NCI-H2081 treated with DMSO at 0.1 percent for 48 hours (cell line): ENCODE results near the gene SLC28A3.
A peak's percentile ranks its signal among the peaks of the same experiment; 100 is the strongest.

Source experiments
- DNase-seq: peaks from one replicate; lab custom pipeline; 2025; lab: John Stamatoyannopoulos, UW

The SLC28A3 gene

DNA sequence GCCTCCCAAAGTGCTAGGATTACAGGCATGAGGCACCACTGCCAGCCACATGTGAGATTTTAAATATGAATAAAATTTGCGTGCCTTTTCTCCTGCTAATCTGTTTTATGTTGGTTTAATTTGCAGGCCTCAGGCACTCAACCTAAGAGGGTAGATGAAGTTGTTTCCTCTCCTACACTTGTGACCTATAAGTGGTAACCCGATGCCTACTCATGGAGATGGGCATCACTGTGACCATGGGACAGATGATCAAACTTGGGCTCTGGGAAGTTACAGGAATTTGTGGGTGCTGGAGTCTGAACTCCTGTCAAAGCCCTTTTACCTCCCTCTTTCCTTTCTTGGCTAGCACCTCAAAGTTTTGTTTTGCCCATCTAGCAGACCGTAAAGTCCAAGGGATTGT is 1.1 kb downstream of the SLC28A3 start:
- DNase-seq: no peak

DNA sequence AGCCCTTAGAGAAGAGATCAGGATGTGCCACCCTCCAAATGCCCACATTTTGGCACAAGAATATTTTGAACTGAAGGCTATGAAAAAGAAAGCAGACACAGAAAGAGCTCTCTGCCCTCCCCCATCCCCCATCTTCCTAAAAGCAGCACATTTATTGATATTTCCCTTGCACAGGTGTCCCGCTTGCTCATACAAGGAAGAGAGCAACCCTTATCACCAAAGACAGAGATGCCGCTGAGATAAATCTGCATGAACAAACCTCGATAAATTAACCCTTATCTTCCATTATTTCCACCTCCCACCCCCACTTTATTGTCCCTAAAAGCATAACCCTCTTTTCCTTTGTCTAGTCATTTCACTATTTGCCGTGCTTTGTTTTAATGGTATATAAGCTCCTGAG is 1.8 kb downstream of the SLC28A3 start:
- DNase-seq: no peak

DNA sequence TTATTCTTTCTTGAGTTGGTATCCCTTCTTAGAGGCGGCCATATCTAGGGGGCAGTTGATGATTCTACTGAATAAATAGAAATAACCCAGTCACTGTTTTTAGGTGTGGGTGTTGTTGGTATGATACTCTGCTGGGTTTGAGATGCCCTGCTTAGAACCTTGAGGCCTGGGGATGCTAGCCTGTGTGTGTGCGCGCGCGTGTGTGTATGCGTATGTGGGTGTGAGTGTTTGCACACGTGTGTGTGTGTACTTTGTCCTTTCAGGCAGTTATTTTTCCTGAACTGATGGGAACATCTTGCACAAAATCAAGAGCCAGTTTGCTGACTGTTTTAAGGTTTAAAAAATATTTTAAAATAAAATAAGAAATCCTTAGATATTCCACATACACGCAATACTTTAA is 3.3 kb downstream of the SLC28A3 start:
- no peak for DNase-seq

DNA sequence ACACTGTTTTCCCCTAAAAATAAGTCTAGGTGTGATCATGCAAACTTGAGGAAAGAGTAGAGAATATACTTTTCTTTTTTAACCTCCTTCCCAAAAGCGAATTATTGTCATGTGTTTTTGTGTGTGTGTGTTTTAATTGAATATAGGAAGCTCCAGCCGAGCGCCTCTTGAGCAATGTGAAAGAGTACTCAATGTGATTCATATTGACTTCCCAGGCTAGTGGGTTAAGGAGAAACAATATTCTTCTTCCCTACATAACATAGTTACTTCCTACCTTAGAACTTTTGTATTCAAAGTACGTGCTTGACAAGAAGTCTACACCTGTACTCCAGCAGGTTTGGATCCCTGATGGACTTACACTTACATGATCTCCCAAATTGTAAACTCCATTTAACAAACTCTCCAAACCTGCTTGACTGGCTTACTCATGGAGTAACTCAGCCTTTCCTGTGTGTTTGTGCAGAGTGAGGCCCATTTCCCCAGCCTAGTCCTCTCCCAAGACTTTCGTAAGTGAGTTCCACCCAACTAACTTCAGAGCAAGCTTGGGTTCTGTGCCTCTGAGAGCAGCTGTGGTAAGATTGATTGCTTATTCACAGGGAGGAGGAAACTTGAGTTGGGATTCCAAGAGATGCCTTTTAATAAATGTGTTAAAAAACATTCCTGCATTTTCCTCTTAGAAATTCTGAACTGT is 9.3 kb downstream of the SLC28A3 start:
- no peak for DNase-seq

DNA sequence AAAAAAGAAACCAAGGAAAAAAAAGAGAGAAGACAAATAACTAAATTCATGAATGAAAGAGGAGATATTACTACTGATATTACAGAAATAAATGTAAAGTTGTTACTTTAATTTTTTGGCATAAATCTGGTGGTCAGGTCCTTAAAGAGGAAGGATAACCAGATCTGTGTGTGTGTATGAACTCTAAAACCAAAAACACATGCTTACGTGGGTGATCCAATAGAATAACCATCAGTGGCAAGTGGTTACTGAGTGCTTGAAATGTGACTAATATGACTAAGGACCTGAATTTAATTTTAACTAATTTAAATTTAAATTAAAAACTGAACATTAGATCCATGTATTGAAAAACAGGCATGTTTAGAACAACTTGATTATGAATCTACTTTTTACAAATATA is 10.3 kb downstream of the SLC28A3 start:
- DNase-seq: no peak

DNA sequence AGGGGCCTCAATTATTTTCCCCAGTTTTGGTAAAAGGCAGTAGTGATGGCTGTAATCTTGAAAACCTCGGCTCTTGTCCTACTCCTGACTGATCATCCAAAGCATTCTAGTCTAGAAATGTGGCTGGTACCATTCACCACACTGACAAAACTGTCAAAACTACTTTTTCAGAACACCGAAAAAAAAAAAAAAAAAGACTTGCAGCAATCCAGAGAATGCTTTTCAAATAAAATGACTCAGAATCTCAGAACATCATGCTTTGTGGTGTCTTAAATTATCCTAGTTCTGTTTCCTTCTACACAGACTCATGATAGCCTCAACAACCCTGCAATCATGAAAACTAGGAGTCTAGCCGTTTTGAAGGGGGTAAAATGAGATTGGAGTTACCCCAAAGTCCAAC is 13.4 kb downstream of the SLC28A3 start:
- DNase-seq: no peak

DNA sequence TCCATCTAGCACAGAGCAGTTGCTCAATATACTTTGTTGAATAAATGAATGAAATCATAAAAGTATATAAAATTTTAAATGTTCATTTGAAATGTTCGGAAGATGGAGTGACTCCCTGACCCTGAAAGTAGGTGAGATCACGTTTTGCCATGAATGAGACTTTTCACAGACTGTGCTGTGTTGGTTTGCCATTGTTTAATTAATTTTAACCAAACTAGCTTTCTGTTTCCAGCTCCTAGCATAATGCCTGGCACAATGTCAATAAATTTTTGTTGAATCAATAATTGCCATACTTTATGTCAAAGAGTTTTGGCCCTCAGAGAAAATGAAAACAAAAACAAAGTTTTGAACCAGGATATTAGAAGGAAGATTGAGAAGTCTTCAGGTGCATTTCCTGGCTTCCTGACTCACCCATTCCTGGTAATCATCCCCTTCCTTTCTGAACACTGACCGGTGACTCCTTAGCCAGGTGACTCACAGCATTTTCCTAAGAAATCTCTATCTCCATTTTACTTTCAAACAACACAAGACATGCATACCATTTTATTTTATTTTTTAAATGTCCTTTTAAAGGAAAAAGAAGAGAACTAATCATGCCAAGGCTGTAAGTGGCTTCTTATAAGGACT is 15.1 kb downstream of the SLC28A3 start:
- DNase-seq: no peak

DNA sequence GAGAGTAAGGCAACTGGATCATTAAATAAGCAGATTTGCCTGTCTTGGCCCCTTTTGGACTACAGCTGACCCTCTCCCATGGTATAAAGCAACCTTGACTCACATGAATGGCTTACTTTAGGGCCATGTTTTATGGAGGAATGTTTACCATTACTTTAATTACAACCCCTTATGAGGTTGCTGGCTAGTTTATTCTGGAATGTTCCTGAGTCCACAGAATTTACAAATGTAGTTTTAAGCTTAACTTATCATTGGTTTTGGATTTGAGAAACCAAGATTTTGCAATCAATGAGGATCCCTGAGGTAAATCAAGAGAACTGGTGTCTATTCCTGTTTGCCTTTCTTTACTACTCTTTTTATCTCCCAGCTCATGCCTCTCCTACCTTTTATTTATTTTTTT is 15.7 kb downstream of the SLC28A3 start:
- no peak for DNase-seq

DNA sequence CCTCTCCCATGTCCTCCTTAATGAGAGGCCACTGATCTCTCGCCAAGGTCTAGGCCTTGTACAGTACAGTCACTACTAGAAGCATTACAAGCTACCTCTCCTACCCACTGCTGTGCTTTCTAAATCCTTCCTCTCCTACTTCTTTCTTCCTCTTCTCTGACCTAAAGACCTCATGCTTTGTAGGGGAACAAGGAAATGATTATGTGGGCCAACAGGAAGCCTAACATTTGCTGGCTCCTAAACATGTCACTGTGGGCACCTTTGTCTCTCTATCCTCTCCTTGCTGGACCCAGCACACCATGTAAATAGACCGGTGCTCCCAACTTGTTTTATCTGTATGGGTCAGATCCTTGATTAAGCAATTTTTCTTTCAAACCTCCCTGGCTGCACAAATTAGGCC is 16.7 kb downstream of the SLC28A3 start:
- DNase-seq: no peak

DNA sequence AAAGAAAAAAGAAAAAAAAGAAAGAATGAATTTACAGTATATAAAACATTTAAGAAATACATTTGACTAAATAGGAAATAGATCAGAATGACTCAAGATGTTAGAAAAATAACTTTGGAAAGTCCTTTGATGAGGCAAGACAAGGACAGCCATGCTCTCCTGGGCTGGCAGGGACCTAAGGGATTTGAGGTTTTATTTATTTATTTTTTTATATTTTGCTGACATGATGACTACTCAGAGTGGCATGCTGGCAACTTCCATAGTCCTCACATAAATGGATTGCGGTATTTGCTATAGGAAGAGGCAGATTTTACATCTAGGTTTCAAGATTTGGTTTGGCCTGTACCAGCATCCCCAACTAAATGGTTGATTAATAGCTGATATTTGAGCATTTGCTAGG is 17.7 kb downstream of the SLC28A3 start:
- DNase-seq: no peak

DNA sequence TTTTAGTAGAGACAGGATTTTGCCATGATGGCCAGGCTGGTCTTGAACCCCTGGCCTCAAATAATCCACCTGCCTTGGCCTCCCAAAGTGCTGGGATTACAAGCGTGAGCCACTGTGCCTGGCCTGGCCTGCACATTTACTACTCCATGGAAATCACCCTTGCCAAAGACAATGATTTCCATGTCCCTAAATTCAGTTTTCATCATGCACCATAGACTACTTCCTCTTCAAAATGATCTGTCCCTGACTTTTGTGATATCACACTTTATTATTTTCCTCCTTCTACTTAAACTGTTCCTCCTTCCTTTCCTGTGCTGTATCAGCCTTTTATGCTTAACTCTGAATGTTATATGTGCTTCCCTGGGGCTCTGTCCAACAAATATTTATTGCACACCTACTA is 20.3 kb downstream of the SLC28A3 start:
- DNase-seq: no peak

DNA sequence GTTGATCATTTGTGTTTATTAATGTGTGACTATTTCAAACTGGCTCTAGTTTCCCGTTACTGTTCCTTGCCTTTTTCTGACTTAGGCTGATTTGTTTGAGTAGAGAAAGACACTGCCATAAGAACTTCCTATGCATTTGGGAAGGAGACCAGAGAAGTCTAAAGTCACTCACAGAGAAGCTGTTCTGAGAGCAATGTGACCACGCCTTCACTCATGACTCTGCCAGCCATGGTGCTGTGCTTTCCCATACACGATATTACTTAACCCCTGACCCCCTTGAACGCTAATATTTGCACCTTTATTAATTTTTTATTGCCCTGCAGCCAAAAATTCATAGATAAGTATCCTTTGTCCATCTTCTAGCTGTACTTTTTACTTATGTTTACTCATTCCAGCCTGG is 20.9 kb downstream of the SLC28A3 start:
- no peak for DNase-seq

DNA sequence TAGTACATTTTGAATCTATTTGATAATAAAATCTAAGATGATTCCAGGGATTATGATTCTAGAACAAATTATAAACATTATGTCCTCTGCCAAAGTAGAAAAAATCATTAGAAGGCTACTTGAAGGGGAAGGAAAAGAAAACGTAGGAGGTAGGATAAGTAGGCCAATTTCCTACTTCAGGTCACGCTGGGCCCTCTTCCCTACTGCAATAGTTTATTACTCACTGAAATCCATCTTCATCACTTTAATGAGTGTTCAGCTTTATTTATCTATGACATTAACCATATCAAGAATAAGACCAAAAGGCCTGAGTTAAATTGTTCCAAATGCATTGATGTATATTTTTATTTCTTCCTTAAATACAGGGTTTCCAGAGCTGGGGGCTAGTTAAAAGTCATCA is 21.6 kb downstream of the SLC28A3 start:
- no peak for DNase-seq

DNA sequence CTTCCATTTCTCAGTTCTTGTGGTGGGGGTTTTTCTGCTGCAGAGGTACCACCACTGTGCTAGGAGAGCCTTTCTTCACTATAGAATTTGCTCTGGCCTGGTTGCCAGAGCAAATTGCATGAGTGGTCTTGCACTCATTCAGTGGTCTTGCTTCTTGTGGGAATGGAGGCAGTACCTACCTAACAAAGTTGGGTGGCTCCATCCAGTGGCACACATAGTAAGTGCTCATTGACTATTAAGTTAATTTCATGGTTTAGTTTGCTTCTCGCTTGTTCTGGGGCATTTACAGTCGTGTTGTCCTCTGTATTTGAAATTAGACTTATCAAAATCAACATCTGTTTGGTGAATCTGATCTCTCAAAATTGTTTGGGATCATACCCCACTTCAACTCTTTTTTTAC is 23.0 kb downstream of the SLC28A3 start:
- DNase-seq: no peak

DNA sequence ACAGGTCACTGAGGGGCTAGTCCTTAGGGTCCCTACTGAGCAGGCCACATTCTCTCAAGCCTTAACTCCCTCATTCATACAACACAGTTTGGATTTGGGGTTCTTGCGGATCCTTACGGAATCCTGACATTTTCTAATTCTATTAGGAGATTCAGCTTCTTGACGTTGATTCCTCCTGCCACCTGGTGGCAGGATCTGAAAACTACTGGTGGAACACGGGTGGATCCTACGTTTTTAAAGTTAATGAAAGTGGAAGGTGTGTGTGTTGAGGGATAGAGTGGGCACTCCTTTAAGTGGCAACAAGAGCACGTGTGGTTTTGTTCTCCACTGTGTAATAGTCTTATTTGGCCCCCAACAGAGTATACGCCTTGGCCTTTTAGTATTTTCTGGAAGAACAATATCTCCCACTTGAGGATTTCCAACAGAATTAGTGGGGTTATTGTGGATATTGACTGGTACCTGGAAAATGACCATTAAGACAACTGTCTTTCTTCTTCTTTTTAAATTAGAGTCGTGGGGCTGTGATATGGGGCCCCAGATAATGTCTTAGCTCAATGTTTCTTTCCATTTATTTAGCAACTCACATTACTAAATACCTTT is 25.2 kb downstream of the SLC28A3 start:
- peak; percentile 6 for DNase-seq

DNA sequence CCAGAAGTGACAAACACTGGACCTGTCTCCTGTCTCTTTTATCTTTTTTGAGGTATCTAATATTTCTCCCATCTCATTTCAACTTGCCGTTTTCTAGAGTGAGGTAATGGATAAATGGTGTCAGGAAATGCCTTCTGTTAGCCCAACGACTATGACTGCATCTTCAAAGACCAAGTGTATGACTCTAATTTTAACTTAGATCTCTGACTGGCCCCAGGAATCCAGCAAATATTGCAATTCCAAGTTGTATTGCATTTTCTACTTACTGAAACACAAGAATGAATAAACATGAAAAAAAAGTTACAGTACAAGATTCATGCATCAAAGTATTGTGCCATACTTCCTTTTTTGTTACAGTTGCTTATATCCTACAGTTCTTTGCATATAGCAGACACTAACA is 26.3 kb downstream of the SLC28A3 start:
- no peak for DNase-seq

DNA sequence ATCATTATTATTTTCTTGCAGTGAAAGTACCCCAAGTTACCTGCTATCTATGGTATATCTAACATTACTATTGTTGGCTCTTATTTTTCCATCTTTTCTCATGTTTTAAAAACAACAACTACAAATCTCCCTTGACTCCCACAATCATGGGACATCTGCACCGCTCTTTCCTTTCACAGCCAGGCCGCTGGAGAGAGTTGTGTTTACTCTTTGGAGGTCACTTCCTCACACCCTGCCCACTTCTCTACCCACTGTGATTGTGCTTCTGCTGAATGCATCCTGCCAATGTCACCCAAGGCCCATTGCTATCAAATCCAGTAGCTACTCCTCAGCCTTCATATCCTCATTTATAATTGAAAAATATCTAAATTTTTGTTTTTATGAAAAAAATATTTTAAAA is 29.7 kb downstream of the SLC28A3 start:
- DNase-seq: no peak

DNA sequence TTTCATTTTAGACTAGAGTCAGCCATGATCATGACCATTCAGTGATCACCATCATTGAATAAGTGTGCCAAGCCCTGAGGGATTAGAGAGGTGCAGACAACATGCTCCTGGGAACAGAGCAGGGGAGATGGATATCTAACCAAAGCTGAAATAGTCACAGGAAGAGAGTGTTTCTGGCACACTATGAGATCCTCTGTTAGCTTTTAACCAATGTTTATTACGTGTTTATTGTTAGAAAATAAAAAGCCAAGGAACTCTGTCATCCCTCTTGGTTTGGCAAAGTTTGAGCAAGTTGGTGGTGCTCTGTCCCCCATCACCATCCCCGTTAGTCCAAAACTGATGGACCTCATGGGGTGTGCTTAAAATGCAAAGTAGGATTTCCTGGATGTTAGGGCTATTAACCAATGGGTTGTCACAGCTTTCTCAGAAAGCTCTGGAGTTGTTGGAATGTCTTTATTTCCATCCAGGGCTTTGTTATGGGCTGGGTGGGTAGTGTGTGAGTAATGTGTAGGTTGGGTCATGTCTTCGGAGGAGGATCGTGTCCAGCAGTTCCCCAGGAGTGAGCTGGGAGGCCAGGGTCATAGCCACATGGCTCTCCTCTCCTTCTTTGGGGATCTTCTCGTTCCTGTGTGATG is 34.9 kb downstream of the SLC28A3 start:
- DNase-seq: no peak

DNA sequence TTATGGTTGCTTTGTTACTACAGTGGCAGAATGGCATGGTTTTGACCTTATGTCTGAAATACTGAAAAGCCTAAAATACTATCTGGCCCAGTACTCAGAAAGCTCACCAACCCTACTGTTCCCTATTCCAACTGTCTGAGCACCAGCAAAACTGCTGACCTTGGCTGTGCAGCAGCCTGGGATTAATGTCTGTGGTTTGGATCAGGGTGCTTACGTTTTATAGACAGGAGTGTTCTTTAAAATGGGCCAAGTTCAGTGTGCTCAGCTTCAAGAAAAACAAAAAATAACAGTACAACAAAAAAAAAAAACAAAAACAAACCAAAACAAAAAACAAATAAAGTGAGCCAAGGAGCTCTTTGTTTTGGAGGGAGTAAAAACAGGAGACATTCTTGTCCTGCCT is 36.4 kb downstream of the SLC28A3 start:
- no peak for DNase-seq

DNA sequence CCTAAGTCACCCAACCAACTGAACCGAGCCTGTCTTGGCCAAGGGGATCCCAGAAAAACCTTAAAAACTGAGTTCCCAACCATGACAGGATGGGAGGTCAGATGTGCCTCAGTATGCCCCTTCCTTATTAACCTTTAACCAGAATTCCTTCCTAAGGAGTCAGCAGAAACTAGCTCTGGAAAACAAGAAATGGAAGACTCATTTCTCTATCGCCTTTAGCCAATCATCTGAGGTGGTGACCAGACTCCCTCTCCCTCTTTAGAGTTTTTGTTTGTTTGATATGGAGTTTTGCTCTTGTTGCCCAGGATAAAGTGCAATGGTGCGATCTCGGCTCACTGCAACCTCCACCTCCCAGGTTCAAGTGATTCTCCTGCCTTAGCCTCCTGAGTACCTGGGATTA is 37.5 kb downstream of the SLC28A3 start:
- no peak for DNase-seq

DNA sequence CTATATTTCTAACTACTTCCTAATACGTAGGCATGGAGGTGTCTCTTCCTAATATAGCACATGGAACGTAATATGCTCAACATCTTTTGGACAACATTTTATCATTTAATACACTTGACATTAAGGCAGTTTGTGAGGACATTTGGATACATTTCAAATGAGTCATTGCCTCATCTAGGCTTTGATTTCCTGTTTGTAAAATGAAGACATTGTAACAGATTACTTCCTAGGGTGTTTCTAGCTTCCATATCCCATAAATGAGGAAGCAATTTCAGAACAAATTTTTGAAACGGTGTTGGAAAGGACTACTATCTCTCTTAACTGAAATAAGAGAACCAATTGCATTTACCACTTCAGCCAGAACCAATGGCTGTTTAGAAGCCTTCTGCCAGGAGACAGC is 38.7 kb downstream of the SLC28A3 start:
- no peak for DNase-seq

DNA sequence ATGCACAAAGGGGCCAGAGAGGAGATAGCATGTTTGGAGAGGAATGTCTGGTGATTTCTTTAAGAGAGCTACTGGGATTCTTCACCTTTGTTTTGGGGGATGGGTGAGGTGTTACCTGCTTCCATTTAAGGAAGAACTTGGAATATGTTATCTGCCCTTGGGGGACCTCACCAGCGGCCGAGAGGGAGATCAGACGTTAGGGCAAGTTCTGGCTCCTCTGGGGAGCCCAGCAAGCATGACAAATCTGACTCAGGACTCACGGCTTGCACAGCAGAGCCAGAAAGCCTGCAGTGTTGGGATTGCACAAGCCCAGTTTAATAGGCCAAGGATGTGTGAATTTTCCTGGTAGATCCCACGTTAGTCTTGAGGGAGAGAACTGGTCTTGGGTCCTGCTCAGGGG is 40.3 kb downstream of the SLC28A3 start:
- no peak for DNase-seq

DNA sequence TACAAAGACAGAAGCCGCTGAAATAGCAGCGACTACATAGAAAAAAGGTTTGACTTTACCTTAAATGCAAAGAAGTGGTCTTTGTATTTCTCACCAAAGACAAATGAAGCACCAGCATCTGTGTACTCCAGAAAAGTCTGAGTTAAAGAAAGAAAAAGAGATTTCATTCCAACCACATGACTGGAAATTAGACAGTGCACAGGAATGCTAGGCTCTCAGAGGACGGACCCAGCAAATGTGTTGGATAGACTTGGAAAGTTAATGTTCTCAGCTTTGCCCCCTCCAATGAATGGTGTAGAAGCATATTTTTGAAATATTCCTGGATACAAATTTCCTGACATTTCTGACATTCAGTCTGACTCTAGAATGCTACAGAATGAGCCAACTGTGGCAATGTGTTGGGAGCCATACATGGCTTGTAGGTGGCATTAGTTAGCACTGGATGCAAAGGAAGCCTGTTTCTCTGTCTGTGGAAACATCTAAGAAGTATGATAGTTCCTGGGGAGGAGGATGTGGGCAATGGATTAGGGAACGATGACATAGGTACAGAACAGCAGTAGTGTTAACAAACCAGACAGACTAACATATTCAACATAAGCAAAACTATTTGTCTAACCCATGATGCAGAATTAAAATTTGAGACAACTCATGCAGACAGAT is 43.3 kb downstream of the SLC28A3 start:
- DNase-seq: no peak
